Activated CD8-positive, alpha-beta memory T cell treated with anti-CD3 and anti-CD28 coated beads for 1 hour (primary cell): ENCODE measurements around the gene PRCD.
"Not testable (repeated sequence)": the region's sequence is repeated elsewhere in the genome, so short reads cannot be mapped to it uniquely, and the experiment has no call there.

Experiments
- DNase-seq, 2 donors: peaks; one replicate each; pipeline ENCODE4 v3.0.0-alpha.2; 2020; ENCODE audit warnings: low read depth in 1 of 2; ENCODE audit errors: extremely low read depth in 1 of 2

PRCD gene

DNA sequence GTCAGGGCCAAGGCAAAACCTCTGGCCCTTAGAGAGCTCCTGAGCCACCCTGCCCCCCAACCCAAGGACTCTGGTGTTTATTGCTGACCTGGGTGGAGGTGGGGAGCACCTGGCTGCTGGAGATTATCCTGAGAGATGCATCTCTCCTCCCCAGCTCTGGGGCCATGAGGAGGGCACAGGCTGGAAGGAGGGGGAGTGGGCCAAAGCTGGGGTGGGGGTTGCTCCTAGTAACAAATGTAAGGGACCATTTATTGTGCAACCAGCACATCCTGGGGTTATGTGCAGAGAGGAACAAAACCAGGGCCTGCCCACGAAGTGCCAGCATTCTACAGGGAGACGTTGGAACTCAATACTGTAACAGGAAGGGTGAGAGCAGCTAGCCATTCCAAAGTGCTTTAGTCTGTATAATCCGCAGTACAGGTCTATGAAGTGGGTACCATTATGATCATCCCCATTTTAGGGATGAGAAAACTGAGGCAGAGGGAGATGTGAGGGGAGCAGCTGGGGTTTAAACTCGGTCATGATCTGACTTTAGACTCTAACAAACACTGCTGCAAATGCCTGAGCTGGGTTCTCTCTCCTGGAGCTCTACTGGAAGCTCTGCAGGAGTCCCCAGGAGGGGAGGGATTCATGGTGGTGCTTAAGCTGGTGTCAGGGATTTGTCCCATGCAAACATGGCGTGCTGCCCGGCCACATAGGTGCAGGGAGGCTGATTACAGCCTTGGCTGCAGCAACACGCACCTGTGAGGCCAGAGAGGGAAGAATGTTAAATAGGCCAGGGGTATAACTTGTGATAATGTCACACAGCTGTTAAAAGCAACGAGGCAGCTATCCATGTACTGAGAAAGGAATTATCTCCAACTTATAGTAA lies 37.3 kb upstream of the PRCD start:
- no peak for DNase-seq

DNA sequence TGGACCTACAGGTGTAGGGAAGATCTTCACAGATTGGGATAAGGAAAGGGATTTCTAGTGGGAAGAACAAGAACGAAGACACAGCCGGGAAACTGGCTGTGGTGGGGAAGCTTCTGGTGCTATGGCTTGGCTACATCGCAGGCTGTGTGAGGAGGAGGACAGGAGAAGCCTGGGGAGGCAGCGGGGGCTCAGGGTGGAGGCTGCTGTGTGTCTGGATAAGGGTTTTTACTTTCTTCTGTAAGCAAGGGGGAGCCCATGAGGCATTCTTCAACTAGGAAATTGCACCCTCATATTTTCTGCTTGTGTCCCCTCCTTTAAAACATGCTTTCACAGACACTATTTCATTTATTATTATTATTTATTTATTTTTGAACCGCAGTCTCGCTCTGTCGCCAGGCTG lies 35.7 kb upstream of the PRCD start:
- DNase-seq: no peak

DNA sequence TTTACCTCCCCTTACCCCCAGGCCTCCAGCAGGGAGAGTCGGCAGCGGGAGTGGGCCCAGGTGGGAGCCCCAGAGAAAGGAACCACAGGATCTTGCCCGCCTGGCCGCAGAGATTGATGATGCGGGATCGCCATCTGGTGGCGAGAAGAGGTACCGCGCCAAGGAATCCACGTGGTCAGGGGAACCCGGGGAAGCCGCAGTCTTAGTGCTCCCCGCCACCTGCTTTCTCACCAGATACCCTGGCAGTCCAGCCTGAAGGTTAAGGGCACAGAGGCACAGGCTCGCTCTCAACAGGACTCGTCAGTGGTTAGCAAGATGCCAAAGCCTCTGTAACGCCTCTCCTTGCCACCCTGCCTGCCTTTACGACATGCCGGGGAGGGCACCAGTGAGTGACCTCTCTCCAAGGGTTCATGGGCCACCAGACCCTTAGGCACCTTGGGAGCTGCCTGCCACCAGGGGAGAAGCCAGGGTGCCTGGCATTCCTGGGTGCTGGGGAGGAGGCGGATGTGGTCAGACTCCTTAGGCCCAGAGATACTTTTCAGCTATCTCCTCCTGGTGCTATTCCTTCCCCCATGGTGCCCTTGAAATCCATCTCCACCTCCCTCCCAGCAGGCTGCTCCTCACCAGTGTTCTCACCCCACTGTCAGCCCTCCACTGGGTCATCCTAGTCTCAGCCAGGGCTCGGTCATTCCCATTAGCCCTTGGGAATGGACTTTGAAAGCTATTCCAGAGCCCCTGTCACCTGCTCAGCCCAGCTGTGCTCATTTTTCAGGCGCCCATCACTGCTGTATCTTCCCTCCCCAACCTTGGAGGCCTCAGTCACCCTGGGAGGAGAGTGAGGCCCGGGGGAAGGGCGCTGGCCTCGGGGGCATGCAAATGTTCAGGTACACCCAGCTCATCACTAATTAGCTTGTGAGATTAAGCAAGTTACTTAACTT lies 33.2 kb upstream of the PRCD start:
- DNase-seq: peak; percentile 75 to 79

DNA sequence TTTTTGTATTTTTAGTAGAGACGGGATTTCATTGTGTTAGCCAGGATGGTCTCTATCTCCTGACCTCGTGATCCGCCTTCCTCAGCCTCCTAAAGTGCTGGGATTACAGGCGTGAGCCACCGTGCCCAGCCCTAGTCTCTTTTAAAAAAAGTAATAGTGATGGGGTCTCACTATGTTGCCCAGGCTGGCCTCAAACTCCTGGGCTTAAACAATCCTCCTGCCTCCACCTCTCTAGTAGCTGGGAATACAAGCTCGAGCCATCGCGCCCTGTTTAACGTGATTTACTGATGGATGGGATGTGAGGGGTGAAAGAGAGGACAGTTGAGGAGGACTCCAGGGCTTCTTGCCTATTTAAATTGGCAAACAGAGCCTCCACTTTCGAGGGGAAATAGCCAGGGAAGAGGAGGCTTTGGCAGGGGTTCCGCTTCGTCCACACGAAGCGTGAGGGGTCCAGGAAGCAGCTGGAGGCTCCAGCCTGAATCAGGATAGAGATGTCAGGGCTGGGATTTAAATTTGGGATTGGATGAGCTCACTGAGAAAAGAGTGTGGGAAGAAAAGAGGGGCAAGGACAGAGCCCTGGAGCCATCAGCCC lies 31.3 kb upstream of the PRCD start:
- not testable (repeated sequence) for DNase-seq

DNA sequence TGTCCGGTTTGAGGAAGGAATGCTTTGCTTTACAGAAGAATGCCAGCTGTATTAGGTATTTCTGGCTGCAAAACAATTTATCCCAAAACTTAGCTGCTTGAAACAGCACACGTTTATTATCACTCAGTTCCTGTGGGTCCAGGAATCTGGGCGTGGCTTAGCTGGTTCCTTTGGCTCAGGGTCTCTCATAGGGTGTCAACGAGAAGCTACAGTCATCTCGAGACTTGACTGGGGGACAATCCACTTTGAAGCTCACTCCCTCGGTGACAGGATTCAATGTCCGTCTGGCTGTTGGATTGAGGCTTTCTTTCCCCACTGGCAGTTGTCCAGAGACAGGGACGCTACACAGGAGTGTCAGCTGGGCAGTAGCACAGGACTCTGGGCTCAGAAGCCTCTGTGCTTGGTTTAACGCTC lies 29.0 kb upstream of the PRCD start:
- no peak for DNase-seq

DNA sequence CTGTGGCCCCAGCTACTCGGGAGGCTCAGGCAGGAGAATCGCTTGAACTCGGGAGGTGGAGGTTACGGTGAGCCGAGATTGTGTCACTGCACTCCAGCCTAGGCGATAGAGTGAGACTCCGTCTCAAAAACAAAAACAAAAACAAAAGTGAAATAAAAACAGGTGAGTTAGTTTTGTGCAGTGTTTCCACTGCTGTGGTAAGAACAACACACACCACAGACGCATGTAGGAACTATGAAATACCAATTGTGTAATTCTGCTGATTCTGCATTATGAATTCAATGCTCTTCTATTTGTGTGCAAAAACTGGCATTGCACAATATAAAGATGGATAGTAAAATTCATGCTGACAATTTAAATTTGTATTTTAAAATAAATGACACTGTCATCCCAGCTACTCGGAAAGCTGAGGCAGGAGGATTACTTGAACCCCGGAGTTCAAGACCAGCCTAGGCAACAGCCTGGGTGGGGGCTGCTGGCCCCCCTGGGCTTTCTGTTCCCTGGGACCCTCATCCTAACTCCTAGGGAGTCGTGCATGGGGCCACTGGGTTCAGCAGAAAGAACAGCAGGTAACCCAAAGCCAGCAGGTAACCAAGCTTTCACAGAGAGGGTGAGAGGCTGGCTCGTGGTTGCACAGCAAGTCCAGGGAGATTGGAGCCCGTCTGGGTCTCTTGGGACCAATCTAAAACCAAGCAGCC lies 28.0 kb upstream of the PRCD start:
- DNase-seq: no peak

DNA sequence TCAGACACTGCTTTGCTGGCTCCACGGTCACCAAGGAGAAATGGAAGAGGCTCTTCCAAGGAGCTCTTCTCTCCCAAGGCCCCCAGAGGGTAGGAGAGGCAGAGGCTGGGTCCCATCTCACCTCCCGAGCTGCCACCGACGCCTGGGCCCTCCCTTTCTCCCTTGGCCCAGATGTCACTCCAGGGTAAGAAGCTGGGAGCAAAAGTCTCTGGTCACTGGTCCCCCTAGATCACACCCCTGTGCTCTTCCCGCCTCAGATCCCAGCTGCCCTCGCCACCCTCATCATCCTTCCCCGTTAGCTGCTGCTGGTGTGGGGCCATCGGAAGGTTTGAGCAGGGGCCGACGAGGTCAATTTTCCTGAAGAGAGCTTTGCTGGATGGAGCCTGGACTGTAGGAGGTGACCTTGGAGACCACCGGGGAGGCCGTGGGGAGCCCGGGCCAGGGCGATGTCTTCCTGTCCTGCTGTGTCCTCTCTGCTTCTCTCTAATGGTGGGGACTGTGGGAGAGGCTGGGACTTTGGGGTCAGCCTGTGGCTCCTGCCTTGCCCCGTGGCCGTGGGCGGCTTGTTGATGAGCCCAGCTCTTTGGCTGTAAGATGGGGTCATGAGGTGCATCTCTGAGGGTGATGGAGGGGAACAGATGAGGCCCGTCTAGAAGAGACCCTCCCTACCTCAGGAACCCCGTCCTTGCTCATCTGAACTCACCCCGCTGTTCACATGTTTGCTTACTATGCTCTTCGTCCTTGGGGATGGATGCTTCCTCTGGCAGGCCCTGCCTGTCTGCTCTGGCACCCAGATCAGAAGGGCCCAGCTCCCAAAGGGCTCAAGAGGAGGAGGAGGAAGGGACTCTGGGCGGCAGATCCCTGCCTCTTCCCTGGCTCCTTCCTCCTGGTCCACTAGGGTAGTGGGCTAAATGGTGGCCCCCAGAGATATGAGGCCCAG lies 27.2 kb upstream of the PRCD start:
- DNase-seq: no peak

DNA sequence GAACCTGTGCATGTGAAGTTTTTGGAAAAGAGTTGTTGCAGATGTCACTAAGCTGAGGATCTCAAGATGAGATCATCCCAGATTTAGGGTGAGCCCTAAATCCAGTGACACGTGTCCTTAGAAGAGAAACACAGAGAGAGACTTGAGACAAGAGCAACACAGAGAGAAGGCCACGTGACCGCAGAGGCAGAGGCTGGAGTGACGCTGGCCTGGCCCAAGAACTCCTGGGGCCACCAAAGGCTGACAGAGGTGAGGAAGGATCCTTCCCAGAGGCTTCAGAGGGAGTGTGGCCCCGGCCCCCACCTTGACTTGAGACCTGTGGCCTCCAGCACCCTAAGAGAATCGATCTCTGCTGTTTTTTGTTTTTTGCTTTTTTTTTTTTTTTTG lies 26.5 kb upstream of the PRCD start:
- DNase-seq: no peak

DNA sequence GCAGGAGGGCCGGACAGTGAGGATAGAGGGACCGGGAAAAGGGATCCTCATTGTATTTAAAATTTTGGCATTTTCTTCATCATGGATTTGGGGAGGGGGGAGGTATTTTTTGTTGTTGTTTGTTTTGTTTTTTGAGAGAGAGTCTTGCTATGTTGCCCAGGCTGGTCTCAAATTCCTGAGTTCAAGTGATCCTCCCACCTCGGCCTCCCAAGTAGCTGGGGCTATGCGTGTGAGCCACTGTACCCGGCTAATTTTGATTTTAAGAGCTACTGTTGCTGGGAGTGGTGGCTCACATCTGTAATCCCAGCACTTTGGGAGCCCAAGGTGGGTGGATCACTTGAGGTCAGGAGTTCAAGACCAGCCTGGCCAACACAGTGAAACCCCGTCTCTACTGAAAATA lies 25.5 kb upstream of the PRCD start:
- not testable (repeated sequence) for DNase-seq

DNA sequence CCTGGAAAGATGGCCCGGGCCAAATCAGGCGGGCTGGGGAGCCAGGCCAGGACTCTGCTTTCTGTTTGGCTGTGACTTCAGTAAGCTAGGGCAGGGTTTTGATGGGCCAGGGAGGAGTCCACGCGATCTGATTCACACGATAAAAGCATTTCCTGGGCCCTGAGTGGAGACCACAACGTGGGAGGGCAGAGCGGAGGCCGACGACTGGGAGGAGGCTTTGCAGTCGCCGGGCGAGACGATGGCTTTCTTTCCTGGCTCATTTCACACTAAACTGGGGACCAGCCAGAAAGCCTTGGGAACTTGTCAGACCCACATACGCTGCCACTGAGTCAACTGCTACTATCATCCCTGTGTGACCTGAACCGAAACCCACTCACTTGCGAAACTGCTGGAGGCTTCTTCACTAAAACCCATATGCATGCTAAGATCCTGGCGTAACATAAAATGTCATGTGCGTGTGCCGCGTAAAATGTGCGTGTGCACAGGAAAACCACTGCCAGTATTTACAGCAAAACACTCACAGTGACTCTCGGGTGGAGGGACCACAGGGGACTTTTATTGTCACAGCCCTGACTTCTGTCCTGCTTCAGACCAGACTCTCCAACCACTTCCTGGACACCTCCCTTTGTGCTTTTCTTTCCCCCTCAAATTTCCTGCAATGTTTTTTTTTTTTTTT lies 24.4 kb upstream of the PRCD start:
- DNase-seq: peak; percentile 58 to 77

DNA sequence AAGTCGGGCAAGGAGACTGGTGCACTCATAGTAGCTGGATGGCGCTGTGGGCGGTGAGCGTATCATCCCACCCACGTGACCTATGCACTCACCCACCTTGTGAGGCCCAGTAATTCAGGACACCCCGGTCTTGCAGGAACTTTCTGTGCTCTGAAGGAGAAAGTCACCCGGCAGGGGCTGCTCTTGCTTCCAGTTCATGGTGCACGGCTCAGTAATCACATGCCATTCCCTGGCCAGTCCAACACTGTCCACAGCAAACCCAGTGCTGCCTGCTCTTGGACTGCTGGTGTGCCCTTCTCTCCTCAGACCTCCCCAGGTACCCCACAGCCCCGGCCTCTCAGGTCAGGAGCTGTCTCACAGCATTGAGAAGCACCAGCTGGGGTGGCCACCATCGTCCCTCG lies 22.2 kb upstream of the PRCD start:
- no peak for DNase-seq

DNA sequence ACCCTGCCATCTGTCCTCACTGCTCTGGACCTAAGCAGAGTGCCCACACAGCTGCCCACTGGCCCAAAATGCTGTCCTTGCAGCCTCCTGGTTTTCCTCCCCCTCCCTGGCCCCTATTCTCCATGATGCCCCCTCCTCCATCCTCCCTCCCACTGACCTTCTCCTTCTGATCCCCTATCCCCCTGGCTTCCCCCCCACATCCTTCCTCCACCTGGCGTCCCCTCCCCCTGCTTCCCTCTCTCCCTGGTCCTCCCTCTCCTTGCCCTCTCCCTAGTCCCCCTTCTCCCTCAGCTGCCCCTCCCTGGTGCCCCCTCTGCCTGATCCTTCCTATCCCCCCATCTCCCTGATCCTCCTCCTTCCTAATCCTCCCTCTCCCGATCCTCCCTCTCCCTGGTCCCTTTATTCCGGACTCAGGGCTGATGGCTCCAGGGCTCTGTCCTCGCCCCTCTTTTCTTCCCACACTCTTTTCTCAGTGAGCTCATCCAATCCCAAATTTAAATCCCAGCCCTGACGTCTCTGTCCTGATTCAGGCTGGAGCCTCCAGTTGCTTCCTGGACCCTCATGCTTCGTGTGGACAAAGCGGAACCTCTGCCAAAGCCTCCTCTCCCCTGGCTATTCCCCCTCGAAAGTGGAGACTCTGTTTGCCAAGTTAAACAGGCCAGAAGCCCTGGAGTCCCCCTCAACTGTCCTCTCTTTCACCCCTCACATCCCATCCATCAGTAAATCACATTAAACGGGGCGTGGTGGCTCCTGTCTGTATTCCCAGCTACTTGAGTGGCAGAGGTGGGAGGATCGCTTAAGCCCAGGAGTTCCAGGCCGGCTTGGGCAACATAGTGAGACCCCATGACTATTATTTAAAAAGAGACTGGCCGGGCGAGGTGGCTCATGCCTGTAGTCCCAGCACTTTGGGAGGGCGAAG lies 20.5 kb upstream of the PRCD start:
- no peak for DNase-seq

DNA sequence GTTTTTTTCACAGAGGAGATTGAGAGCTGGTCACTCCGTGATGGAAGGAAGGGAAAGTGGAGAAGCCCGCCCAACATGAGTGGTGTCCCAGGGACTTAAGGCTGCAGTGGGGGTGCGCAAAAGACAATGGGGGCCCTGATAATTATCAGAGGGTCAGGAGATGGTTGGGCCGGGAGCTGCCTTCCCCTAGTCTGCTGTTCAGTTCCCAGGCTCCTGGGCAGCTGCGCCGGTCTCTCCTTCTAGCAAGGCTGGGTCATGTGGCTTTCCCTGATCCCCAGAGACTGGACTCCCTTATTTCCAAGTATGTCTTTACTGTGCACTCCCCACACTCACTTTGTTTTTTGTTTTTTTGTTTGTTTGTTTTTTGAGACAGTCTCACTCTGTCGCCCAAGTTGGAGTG lies 18.6 kb upstream of the PRCD start:
- DNase-seq: no peak

DNA sequence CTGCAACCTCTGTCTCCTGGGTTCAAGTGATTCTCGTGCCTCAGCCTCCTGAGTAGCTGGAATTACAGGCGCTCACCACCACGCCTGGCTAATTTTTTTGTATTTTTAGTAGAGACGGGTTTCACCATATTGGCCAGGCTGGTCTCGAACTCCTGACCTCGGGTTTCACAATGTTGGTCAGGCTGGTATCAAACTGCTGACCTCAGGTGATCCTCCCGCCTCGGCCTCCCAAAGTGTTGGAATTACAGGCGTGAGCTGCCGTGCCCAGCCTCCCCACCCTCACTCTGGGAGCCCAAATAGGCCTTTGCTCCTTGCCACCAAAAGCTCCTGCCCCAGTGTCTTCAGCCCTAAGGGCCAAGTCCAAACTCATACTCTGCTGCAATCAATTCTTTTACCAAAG lies 18.2 kb upstream of the PRCD start:
- DNase-seq: not testable (repeated sequence)

DNA sequence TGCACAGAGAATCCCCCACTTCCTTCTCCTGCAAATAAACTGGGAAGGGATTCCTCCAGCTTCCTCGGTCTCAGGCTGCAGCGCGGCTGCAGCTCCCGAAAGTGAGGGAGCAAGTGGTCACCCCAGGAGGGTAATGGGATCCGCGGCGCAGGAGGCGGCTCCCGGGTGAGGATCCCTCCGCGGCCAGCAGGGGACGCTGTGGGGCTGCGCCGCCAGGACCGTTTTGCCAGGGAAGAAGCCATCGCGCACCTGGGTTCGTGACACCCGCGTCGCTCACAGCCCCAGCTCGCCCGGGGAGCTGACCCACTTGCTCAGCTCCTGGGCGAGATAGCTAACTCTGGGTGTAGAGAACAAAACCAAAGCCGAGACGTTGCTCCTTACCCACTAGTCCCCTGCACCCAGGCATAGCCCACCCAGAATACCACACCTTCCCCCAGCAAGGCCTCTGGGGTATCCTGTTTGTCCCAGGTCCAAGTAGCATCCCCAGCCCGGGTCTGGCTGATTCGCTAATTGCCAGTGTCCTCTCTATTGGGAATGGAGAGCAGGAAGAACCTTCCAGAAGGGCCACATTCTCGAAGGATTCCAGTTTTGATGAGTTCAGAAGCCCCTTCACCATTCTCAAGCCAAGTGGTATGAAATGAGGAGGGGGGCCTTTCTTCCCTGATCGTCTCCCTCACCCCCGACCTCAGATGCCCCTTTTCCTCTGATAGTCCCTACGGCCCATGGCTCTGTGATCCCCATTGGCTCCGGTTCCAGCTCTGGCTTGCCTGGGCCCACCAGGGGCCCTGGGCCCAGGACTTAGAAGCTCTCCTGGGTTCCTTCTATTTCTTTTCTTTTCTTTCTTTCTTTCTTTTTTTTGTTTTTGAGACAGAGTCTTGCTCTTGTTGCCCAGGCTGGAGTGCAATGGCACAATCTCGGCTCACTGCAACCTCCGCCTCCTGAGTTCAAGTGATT lies 16.5 kb upstream of the PRCD start:
- DNase-seq: peak; percentile 56 to 75

DNA sequence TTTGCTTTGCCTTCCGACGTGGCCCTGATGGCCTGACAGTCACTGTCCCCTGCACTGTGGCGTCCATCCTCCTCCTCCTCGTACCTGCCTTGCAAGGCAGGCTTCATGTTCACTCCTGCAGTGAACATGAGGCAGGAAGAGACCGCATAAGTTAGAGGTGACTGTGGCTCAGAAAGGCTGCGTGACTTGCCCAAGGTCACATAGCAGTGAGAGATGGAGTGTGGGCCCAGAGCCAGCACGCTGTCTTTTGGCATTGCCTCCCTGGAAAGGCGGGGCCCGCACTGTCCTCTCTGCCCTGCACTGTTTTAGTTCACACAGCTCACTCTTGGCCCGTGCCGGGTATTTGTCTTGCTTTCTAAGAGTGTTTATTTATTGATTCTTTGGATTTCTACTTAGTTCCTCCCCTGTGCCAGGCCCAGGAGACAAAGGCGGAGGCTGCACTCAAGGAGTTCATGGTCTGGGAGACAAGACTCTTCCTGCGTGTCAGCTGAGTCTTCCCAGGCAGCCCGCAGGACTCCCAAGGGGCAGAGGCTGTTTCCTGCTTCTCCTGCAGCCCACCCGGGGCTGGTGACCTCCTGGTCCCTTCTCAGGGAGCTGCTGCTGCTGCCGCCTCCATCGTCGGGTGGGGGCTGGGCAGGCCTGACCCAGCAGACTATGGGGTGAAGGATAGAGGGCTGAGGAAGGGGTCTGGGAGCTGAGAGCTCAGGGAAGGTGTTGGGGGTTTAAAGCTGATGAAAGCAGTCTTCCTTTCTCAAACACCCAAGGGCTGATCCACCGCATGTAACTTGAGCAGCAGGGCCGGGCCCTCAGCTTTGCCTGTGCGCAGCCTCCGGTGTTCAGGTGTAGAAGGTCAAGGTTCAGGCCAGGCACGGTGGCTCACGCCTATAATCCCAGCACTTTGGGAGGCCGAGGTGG lies 15.0 kb upstream of the PRCD start:
- no peak for DNase-seq
